ENCODE data around the gene TLCD1. TPM values are rescaled to one million over a fixed set of nuclear protein-coding genes. Genes with fewer than 3 reads are reported as not detected.

TLCD1 gene
- total RNA-seq, 1 experiment from 2014 or later: 50.7 TPM

- Histone ChIP-seq H3K23ac (ENCODE audit: insufficient read length, low read depth, low read length) (no peak overlapping the region), H3K4me1 (ENCODE audit: insufficient read depth, low read length) (peaks cover 5% of the 10 kb centered on the region; the same call in 1 of the 2 replicates), H3K27me3 (ENCODE audit: insufficient read depth, low read length) (no peaks in the 10 kb centered on the region), H3K79me2 (ENCODE audit: insufficient read depth, low read length) (peaks cover 8% of the 10 kb centered on the region; the same call in 1 of the 2 replicates), H2BK5ac (ENCODE audit: insufficient read length, low read length) (no peak overlapping the region), H3K79me1 (ENCODE audit: insufficient read depth, low read depth, low read length, poor library complexity, severe bottlenecking) (no peaks in the 10 kb centered on the region), H3K4me2 (ENCODE audit: insufficient read depth, insufficient read length, low read length) (no peak overlapping the region), H3K18ac (ENCODE audit: insufficient read length, low read depth, low read length) (no peak overlapping the region), H3K14ac (ENCODE audit: insufficient read depth, low read length) (no peak overlapping the region), H3K56ac (ENCODE audit: insufficient read length, low read depth, low read length) (no peak overlapping the region), H3K9me3 (ENCODE audit: control insufficient read depth, low read depth, low read length) (no peaks in the 10 kb centered on the region), H3K27ac (ENCODE audit: insufficient read length, low read depth, low read length) (no peak overlapping the region), H2BK120ac (ENCODE audit: low read depth, low read length, poor library complexity, severe bottlenecking) (no peak overlapping the region), H4K5ac (ENCODE audit: insufficient read length, low read depth, low read length) (no peak overlapping the region), H2BK12ac (ENCODE audit: insufficient read length, low read depth, low read length) (no peak overlapping the region), H2BK20ac (ENCODE audit: low read depth, low read length, poor library complexity, severe bottlenecking) (no peak overlapping the region), H2BK15ac (ENCODE audit: low read depth, low read length) (no peak overlapping the region), H3K23me2 (ENCODE audit: insufficient read length, low read depth, low read length, poor library complexity, severe bottlenecking) (peaks cover 3% of the 10 kb centered on the region), H3K9ac (ENCODE audit: extremely low read depth, insufficient read length, low read length) (no peak overlapping the region), H3T11ph (ENCODE audit: low read length) (no peak overlapping the region), H3K4ac (ENCODE audit: low read depth, low read length) (no peak overlapping the region), H2AFZ (ENCODE audit: low read length) (no peak overlapping the region), H2AK5ac (ENCODE audit: insufficient read length, low read length) (no peak overlapping the region), H4K8ac (replicated peaks; ENCODE audit: insufficient read length, low read depth, low read length) (no peak overlapping the region), H4K91ac (ENCODE audit: insufficient read length, low read depth, low read length) (no peak overlapping the region), H4K20me1 (ENCODE audit: control insufficient read depth, insufficient read depth, insufficient read length) (no peaks in the 10 kb centered on the region)
- no CpG with 5 or more reads among the region's 20 CpGs for WGBS (ENCODE audit: extremely low coverage, insufficient read length, low lambda C conversion rate)
- no peaks in the 10 kb centered on the region; the same call in none of the 2 replicates for H3K27me3 Mint-ChIP-seq (ENCODE audit: low read depth)
- peaks cover 41 to 71% (median 47%) of the 10 kb centered on the region in 3 experiments for H3K36me3 Mint-ChIP-seq (ENCODE audit: insufficient read depth in 1 of 3, low read depth in 3 of 3)
- peak overlapping the region; percentile 48 to 87 (median 53); a peak in 4 of 7 replicates for H3K27ac Mint-ChIP-seq
- TF ChIP-seq, protein P1, sequence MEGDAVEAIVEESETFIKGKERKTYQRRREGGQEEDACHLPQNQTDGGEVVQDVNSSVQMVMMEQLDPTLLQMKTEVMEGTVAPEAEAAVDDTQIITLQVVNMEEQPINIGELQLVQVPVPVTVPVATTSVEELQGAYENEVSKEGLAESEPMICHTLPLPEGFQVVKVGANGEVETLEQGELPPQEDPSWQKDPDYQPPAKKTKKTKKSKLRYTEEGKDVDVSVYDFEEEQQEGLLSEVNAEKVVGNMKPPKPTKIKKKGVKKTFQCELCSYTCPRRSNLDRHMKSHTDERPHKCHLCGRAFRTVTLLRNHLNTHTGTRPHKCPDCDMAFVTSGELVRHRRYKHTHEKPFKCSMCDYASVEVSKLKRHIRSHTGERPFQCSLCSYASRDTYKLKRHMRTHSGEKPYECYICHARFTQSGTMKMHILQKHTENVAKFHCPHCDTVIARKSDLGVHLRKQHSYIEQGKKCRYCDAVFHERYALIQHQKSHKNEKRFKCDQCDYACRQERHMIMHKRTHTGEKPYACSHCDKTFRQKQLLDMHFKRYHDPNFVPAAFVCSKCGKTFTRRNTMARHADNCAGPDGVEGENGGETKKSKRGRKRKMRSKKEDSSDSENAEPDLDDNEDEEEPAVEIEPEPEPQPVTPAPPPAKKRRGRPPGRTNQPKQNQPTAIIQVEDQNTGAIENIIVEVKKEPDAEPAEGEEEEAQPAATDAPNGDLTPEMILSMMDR (conservative IDR thresholded peaks at IDR 0.05): peak; percentile 99
- H3K4me1 Mint-ChIP-seq: peaks cover 14 to 31% of the 10 kb centered on the region in 2 experiments
- H3K4me3 Mint-ChIP-seq: peak overlapping the region in 1 of 2 experiments; percentile 35; a peak in 2 of 5 replicates
- no peaks in the 10 kb centered on the region for H3K9me3 Mint-ChIP-seq
- peak; percentile 97 for DNase-seq
Observed at GRCh38 chr17:28750178-28751047, 24.4 kb upstream of the TLCD1 start.

All from H9 (cell line).